GM12878 (cell line): ENCODE results near the gene ANKRD11. TPM values are rescaled to one million over a fixed set of nuclear protein-coding genes. Genes with fewer than 3 reads are reported as not detected.

ENCODE experiments used
- ATAC-seq: fragments of 200-7000 bp; cut with Tn5 transposase; 3 replicates; pipeline ENCODE4 v1.9.1; 2020; ENCODE audit warnings: mild to moderate bottlenecking, moderate library complexity
- BruUV-seq: library from RNA; stranded (reverse); fragments of 400-500 nt; replicated peaks from 2 replicates; lab custom pipeline; 2021; lab: Mats Ljungman, UMichigan
- CTCF ChIA-PET: fragments of 300-600 bp; sonication (Branson Sonifier 250); formaldehyde crosslinking; extraction: SDS; loops from one replicate; lab custom pipeline; 2021; ENCODE audit warnings: inconsistent platforms; lab: Yijun Ruan, JAX
- POLR2A ChIA-PET: fragments of 350-600 bp; formaldehyde crosslinking; extraction: SDS; loops from one replicate; lab custom pipeline; 2021; ENCODE audit warnings: inconsistent platforms; lab: Charles Lee
- RAD21 ChIA-PET: fragments of 300-600 bp; sonication (Branson Sonifier 250); formaldehyde crosslinking; loops from one replicate; lab custom pipeline; 2023; ENCODE audit warnings: antibody characterized with exemption; ENCODE audit not compliant: unreplicated experiment; lab: Charles Lee
- SMC1A ChIA-PET: fragments of 300-600 bp; sonication (Branson Sonifier 250); formaldehyde crosslinking; loops from one replicate; lab custom pipeline; 2023; ENCODE audit not compliant: unreplicated experiment, uncharacterized antibody; lab: Charles Lee
- DNase-seq: peaks from one replicate; pipeline ENCODE4 v3.0.0-alpha.2; 2011; ENCODE audit warnings: low read depth, low spot score
- FAIRE-seq: peaks from 3 replicates; lab custom pipeline; 2011; peaks lifted over from hg19 to GRCh38; lab: Jason Lieb, UNC
- H2AFZ ChIP-seq: 2 replicates; pipeline ENCODE4 v1.6.0; 2011; ENCODE audit warnings: low read depth, low read length, control low read depth; ENCODE audit not compliant: control insufficient read depth
- H3K27ac ChIP-seq: 2 replicates; pipeline ENCODE4 v1.5.1; 2011; ENCODE audit warnings: control low read depth; ENCODE audit not compliant: control insufficient read depth, insufficient read depth
- H3K27me3 ChIP-seq, 2 experiments: replicated peaks in 1 of 2; 2 replicates each; pipeline versions ENCODE4 v1.6.0 to v1.6.1; 2011; ENCODE audit warnings: low read length in 1 of 2; ENCODE audit not compliant: control insufficient read depth in 2 of 2, insufficient read depth in 2 of 2
- H3K36me3 ChIP-seq, 2 experiments: 2 replicates each; pipeline ENCODE4 v1.5.1; 2011; ENCODE audit warnings: low read length in 1 of 2; ENCODE audit not compliant: control insufficient read depth in 2 of 2, insufficient read depth in 2 of 2
- H3K4me1 ChIP-seq: 2 replicates; pipeline ENCODE4 v1.6.1; 2011; ENCODE audit warnings: mild to moderate bottlenecking, low read length, moderate library complexity, mixed read lengths; ENCODE audit not compliant: control insufficient read depth, insufficient read depth
- H3K4me2 ChIP-seq: 2 replicates; pipeline ENCODE4 v1.6.0; 2011; ENCODE audit warnings: control low read depth; ENCODE audit not compliant: control insufficient read depth, insufficient read depth
- H3K4me3 ChIP-seq: fragments of 200-600 bp; sonication (generic); 2 replicates; pipeline ENCODE4 v1.5.1; 2016
- H3K79me2 ChIP-seq: 2 replicates; pipeline ENCODE4 v1.6.0; 2011; ENCODE audit warnings: low read length; ENCODE audit not compliant: control insufficient read depth, insufficient read depth
- H3K9ac ChIP-seq: 2 replicates; pipeline ENCODE4 v1.8.0; 2011; ENCODE audit warnings: low read length, control low read depth, mixed read lengths; ENCODE audit not compliant: control insufficient read depth, insufficient read depth
- H3K9me3 ChIP-seq: replicated peaks from 3 replicates; pipeline ENCODE4 v1.5.1; 2011; ENCODE audit warnings: mild to moderate bottlenecking, low read length; ENCODE audit not compliant: control insufficient read depth, insufficient read depth
- H4K20me1 ChIP-seq: 2 replicates; pipeline ENCODE4 v1.6.0; 2011; ENCODE audit not compliant: control insufficient read depth, insufficient read depth
- ATF7 ChIP-seq: fragments of 450-650 bp; IDR thresholded peaks from 2 replicates; pipeline ENCODE4 v1.6.1; 2016; ENCODE audit warnings: low read depth, mild to moderate bottlenecking
- BMI1 ChIP-seq: fragments of 450-650 bp; IDR thresholded peaks from 2 replicates; pipeline ENCODE4 v1.6.1; 2016; ENCODE audit warnings: mild to moderate bottlenecking, moderate library complexity, borderline replicate concordance
- BRCA1 ChIP-seq: IDR thresholded peaks from 2 replicates; pipeline ENCODE4 v1.6.1; 2011; ENCODE audit warnings: low read depth, low read length, improper control_type of control experiment
- DPF2 ChIP-seq: fragments of 450-650 bp; IDR thresholded peaks from 2 replicates; pipeline ENCODE4 v1.6.1; 2017; ENCODE audit warnings: mild to moderate bottlenecking
- GABPA ChIP-seq: IDR thresholded peaks from 2 replicates; pipeline ENCODE4 v1.6.1; 2014; ENCODE audit warnings: antibody characterized with exemption, low read depth, mild to moderate bottlenecking, inconsistent platforms
- NRF1 ChIP-seq: conservative IDR thresholded peaks from 2 replicates; pipeline ENCODE4 v1.6.1; 2011; ENCODE audit warnings: mild to moderate bottlenecking, low read depth, low read length, improper control_type of control experiment
- SRF ChIP-seq, 2 experiments: IDR thresholded peaks; 2 replicates each; pipeline ENCODE4 v1.6.1; 2011; ENCODE audit warnings: low read depth in 2 of 2, low read length in 2 of 2, mild to moderate bottlenecking in 1 of 2, moderate library complexity in 1 of 2
- SUPT20H ChIP-seq: IDR thresholded peaks from 2 replicates; pipeline ENCODE4 v1.6.1; 2011; ENCODE audit warnings: low read depth, mild to moderate bottlenecking, low read length, moderate library complexity, borderline replicate concordance; ENCODE audit not compliant: control insufficient read depth
- TAF1 ChIP-seq: IDR thresholded peaks from 2 replicates; pipeline ENCODE4 v1.6.1; 2011; ENCODE audit warnings: mild to moderate bottlenecking, low read depth, low read length, borderline replicate concordance
- TBL1XR1 ChIP-seq: IDR thresholded peaks from 2 replicates; pipeline ENCODE4 v1.6.1; 2012; ENCODE audit warnings: low read depth, low read length, improper control_type of control experiment
- ZNF24 ChIP-seq: fragments of 450-650 bp; IDR thresholded peaks from 2 replicates; pipeline ENCODE4 v1.6.1; 2017; ENCODE audit warnings: antibody characterized with exemption, mild to moderate bottlenecking
- WGBS: methylation state at CpG from one replicate; pipeline ENCODE4 v1.1.6; 2016; ENCODE audit warnings: low lambda C conversion rate; ENCODE audit not compliant: insufficient replicate concordance, insufficient coverage; ENCODE audit errors: missing lambda C conversion rate; 5-methylcytosine and 5-hydroxymethylcytosine counted together
- in situ Hi-C: fragments of 300-500 bp; cut with MboI; formaldehyde crosslinking; loops from 9 replicates; pipeline ENCODE4 v1.14.3; 2018; ENCODE audit warnings: mixed read lengths
- intact Hi-C: fragments of 100-400 bp; cut with micrococcal nuclease; formaldehyde crosslinking; loops from one replicate; pipeline ENCODE4 v1.14.2; 2022; ENCODE audit not compliant: unreplicated experiment
- polyA plus RNA-seq, 11 experiments: library from polyadenylated mRNA; depleted of rRNA in 4 of 11; unstranded in 6 of 11; stranded (reverse) in 5 of 11; fragments of >200 nt; fragmentation: Nextera tagmentation in 4 of 11; fragmentation: Illumina TruSeq in 1 of 11; extraction: Ambion mirVana in 4 of 11; extraction: Trizol in 1 of 11; gene quantifications; 1 replicate in 1 of 11; 2 replicates in 10 of 11; pipeline versions ENCODE4 v1.2.1 to v1.2.3, GENCODE V29; 2011 to 2016; ENCODE audit warnings: inconsistent platforms in 2 of 11, missing spikeins in 2 of 11, low read depth in 1 of 11
- total RNA-seq, 4 experiments: library from RNA; depleted of rRNA in 3 of 4; stranded (reverse); fragments of >200 nt in 3 of 4; fragmentation: Illumina TruSeq in 1 of 4; extraction: Trizol in 1 of 4; gene quantifications; 2 replicates each; pipeline versions ENCODE4 v1.2.1 to v1.2.3, GENCODE V29; 2013 to 2021
- TF ChIP-seq, protein P1 (sequence below): IDR thresholded peaks from 2 replicates; pipeline ENCODE4 v1.6.1; 2012; ENCODE audit warnings: low read length, inconsistent platforms

The ANKRD11 gene
- total and polyA plus RNA-seq, 10 of the 15 experiments (the other 5 are each of a cell fraction or from before 2014, with no cell fraction given): 5.1 to 103 (median 27.4) TPM

DNA sequence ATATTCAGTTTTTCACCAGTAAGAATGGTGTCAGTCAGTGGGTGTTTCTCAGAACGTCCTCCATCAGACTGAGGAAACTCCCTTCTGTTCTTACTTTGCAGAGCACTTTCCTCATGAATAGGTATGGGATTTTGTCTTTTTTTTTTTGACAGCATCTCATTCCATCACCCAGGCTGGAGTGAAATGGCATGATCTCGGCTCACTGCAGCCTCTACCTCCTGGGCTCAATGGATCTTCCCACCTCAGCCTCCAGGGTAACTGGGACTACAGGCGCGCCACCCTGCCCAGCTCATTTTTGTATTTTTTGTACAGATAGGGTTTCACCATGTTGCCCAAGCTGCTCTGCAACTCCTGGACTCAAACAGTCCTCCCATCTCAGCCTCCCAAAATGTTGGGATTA, 142.6 kb downstream of the ANKRD11 start:
- no peaks in the 10 kb centered on the region for H3K27me3 ChIP-seq
- ATAC-seq: peak; percentile 37; the same call in 1 of the 3 replicates
- H3K9me3 ChIP-seq: no peaks in the 10 kb centered on the region
- peaks cover 89% of the 10 kb centered on the region for H3K79me2 ChIP-seq
- peaks cover 3 to 8% of the 10 kb centered on the region in 2 experiments; a peak in 3 of 4 replicates for H3K36me3 ChIP-seq
- peak; percentile 7 for FAIRE-seq
- peaks cover 11% of the 10 kb centered on the region for H3K4me1 ChIP-seq
- ChIA-PET CTCF (interaction anchor here (1.4 kb wide), 1 partner anchor 79 kb away, joined by 6 read pairs; no protein-coding TSS in a partner anchor), POLR2A (interaction anchor here (0.8 kb wide), 1 partner anchor 141 kb away, joined by 6 read pairs; no protein-coding TSS in a partner anchor), RAD21 (no interaction called here), SMC1A (no interaction called here)
- H3K4me3 ChIP-seq: no peak overlapping the region
- no peak overlapping the region for H2AFZ ChIP-seq
- H4K20me1 ChIP-seq: peaks cover 16% of the 10 kb centered on the region
- DNase-seq: no peak
- no peak overlapping the region for H3K27ac ChIP-seq
- TF ChIP-seq BMI1 (no peak), TAF1 (no peak), SUPT20H (no peak), ATF7 (no peak), BRCA1 (no peak), ZNF24 (no peak), SRF (IDR thresholded peaks at IDR 0.05; ENCODE audit: low read depth in 2 of 2, low read length in 2 of 2) (no peak), NRF1 (no peak), GABPA (no peak), TBL1XR1 (no peak), DPF2 (no peak)
- TF ChIP-seq, protein P1, sequence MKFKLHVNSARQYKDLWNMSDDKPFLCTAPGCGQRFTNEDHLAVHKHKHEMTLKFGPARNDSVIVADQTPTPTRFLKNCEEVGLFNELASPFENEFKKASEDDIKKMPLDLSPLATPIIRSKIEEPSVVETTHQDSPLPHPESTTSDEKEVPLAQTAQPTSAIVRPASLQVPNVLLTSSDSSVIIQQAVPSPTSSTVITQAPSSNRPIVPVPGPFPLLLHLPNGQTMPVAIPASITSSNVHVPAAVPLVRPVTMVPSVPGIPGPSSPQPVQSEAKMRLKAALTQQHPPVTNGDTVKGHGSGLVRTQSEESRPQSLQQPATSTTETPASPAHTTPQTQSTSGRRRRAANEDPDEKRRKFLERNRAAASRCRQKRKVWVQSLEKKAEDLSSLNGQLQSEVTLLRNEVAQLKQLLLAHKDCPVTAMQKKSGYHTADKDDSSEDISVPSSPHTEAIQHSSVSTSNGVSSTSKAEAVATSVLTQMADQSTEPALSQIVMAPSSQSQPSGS: no peak
- no peak overlapping the region for H3K9ac ChIP-seq
- whole genome bisulfite sequencing: 55% methylated on average over 4 of the region's 4 CpGs
- in situ Hi-C loops: no loop called here
- H3K4me2 ChIP-seq: no peak overlapping the region
- intact Hi-C loops: no loop called here
- BruUV-seq: no TSS peak
